ENCODE results near the gene SPATA2.

DNA sequence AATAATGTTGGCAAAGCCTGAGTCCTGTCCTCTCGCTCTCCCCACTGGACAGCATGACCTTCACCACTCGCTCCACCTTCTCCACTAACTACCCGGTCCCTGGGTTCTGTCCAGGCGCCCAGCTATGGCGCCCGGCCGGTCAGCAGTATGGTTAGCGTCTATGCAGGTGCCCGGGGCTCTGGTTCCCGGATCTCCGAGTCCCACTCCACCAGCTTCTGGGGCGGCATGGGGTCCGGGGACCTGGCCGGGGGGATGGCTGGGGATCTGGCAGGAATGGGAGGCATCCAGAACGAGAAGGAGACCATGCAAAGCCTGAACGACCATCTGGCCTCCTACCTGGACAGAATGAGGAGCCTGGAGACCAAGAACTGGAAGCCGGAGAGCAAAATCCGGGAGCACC lies 41.4 kb upstream of the SPATA2 start:
- TF ChIP-seq, protein P1, sequence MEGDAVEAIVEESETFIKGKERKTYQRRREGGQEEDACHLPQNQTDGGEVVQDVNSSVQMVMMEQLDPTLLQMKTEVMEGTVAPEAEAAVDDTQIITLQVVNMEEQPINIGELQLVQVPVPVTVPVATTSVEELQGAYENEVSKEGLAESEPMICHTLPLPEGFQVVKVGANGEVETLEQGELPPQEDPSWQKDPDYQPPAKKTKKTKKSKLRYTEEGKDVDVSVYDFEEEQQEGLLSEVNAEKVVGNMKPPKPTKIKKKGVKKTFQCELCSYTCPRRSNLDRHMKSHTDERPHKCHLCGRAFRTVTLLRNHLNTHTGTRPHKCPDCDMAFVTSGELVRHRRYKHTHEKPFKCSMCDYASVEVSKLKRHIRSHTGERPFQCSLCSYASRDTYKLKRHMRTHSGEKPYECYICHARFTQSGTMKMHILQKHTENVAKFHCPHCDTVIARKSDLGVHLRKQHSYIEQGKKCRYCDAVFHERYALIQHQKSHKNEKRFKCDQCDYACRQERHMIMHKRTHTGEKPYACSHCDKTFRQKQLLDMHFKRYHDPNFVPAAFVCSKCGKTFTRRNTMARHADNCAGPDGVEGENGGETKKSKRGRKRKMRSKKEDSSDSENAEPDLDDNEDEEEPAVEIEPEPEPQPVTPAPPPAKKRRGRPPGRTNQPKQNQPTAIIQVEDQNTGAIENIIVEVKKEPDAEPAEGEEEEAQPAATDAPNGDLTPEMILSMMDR (IDR thresholded peaks at IDR 0.05), result no peak
- TF ChIP-seq POLR2A (IDR thresholded peaks at IDR 0.05), result no peak

All from adrenal gland (tissue), 5 donors.